ENCODE results near the gene PRKD1. TPM values are rescaled to one million over a fixed set of nuclear protein-coding genes. Genes with fewer than 3 reads are reported as not detected.
A peak's percentile ranks its signal among the peaks of the same experiment; 100 is the strongest.
"Not testable (repeated sequence)": the region's sequence is repeated elsewhere in the genome, so short reads cannot be mapped to it uniquely, and the experiment has no call there.

The PRKD1 gene
- polyA plus RNA-seq, 3 donors = 27.4 to 34.4 (median 32.4) TPM

GRCh38 chr14:29906256-29906870 lies 21.3 kb downstream of the PRKD1 start:
- no peak for DNase-seq

- DNase-seq = no peak
These were observed 22.1 kb downstream of the PRKD1 start for GRCh38 chr14:29905543-29905942.

- no peak for DNase-seq
These were observed 26.9 kb downstream of the PRKD1 start for GRCh38 chr14:29900609-29901350.

GRCh38 chr14:29898470-29898869 lies 29.2 kb downstream of the PRKD1 start:
- no peak for DNase-seq

- no peak for DNase-seq
These were observed 30.5 kb downstream of the PRKD1 start for GRCh38 chr14:29897181-29897580.

GRCh38 chr14:29896354-29896821 lies 31.3 kb downstream of the PRKD1 start:
- DNase-seq = no peak

GRCh38 chr14:29895591-29896083 lies 32.0 kb downstream of the PRKD1 start:
- no peak for DNase-seq

- DNase-seq = no peak
These were observed 33.7 kb downstream of the PRKD1 start for GRCh38 chr14:29893989-29894388.

- no peak for DNase-seq
These were observed 35.3 kb downstream of the PRKD1 start for GRCh38 chr14:29892327-29892726.

GRCh38 chr14:29885988-29886387 lies 41.7 kb downstream of the PRKD1 start:
- no peak for DNase-seq

- no peak for DNase-seq
These were observed 59.6 kb downstream of the PRKD1 start for GRCh38 chr14:29868000-29868399.

- no peak for DNase-seq
These were observed 62.3 kb downstream of the PRKD1 start for GRCh38 chr14:29865299-29865698.

GRCh38 chr14:29861996-29862395 lies 65.7 kb downstream of the PRKD1 start:
- DNase-seq = no peak

- DNase-seq = no peak
These were observed 69.3 kb downstream of the PRKD1 start for GRCh38 chr14:29858299-29858698.

- DNase-seq = no peak
These were observed 70.1 kb downstream of the PRKD1 start for GRCh38 chr14:29857551-29857950.

GRCh38 chr14:29856516-29856915 lies 71.1 kb downstream of the PRKD1 start:
- DNase-seq = no peak

GRCh38 chr14:29853691-29854090 lies 74.0 kb downstream of the PRKD1 start:
- not testable (repeated sequence) for DNase-seq

- DNase-seq = no peak
These were observed 74.4 kb downstream of the PRKD1 start for GRCh38 chr14:29853272-29853671.

GRCh38 chr14:29851397-29851796 lies 76.2 kb downstream of the PRKD1 start:
- DNase-seq = no peak

GRCh38 chr14:29847056-29847380 lies 80.6 kb downstream of the PRKD1 start:
- DNase-seq = no peak

- DNase-seq = peak; percentile 45
These were observed 81.2 kb downstream of the PRKD1 start for GRCh38 chr14:29846339-29847055.

- no peak for DNase-seq
These were observed 83.7 kb downstream of the PRKD1 start for GRCh38 chr14:29843981-29844380.

GRCh38 chr14:29842228-29842627 lies 85.4 kb downstream of the PRKD1 start:
- DNase-seq = no peak

All from renal pelvis (tissue), 4 donors.